IMR-90 (cell line): ENCODE measurements around the gene TMEM107. TPM values are rescaled to one million over a fixed set of nuclear protein-coding genes. Genes with fewer than 3 reads are reported as not detected.
"Not testable (repeated sequence)": the region's sequence is repeated elsewhere in the genome, so short reads cannot be mapped to it uniquely, and the experiment has no call there.

Source experiments
- ATAC-seq: fragments of 200-7000 bp; cut with Tn5 transposase; 2 replicates; pipeline ENCODE4 v1.9.1; 2020; ENCODE audit warnings: low read depth, mild to moderate bottlenecking, moderate library complexity
- BruUV-seq: library from RNA; stranded (reverse); fragments of 400-500 nt; replicated peaks from 2 replicates; lab custom pipeline; 2021; lab: Mats Ljungman, UMichigan
- CTCF ChIA-PET: fragments of 300-600 bp; formaldehyde crosslinking; extraction: SDS; loops from one replicate; lab custom pipeline; 2021; ENCODE audit warnings: antibody characterized with exemption; lab: Yijun Ruan, JAX
- POLR2A ChIA-PET: fragments of 300-600 bp; sonication (Branson Sonifier 250); formaldehyde crosslinking; loops from one replicate; lab custom pipeline; 2022; ENCODE audit warnings: antibody characterized with exemption; ENCODE audit not compliant: unreplicated experiment; lab: Charles Lee
- DNase-seq: peaks from one replicate; pipeline ENCODE4 v3.0.0; 2013
- H2AFZ ChIP-seq: replicated peaks from 2 replicates; pipeline ENCODE3; 2013; ENCODE audit warnings: low read length, mild to moderate bottlenecking; ENCODE audit not compliant: poor library complexity
- H2AK5ac ChIP-seq: 2 replicates; pipeline ENCODE4 v1.6.1; 2013; ENCODE audit warnings: low read depth, low read length, inconsistent platforms
- H2AK9ac ChIP-seq: replicated peaks from 2 replicates; pipeline ENCODE3; 2013; ENCODE audit warnings: mild to moderate bottlenecking, low read depth, low read length, moderate library complexity; ENCODE audit not compliant: poor library complexity
- H2BK120ac ChIP-seq: 2 replicates; pipeline ENCODE4 v1.6.1; 2013; ENCODE audit warnings: low read depth, low read length, inconsistent platforms
- H2BK15ac ChIP-seq: 3 replicates; pipeline ENCODE4 v1.6.1; 2013; ENCODE audit warnings: low read depth, low read length, inconsistent platforms
- H2BK20ac ChIP-seq: 2 replicates; pipeline ENCODE4 v1.6.1; 2013; ENCODE audit warnings: low read depth, mild to moderate bottlenecking, inconsistent platforms, low read length, moderate library complexity
- H2BK5ac ChIP-seq: 2 replicates; pipeline ENCODE4 v1.6.1; 2013; ENCODE audit warnings: mild to moderate bottlenecking, low read depth, low read length, inconsistent platforms; ENCODE audit not compliant: poor library complexity, severe bottlenecking
- H3K14ac ChIP-seq: replicated peaks from 2 replicates; pipeline ENCODE4 v1.6.1; 2013; ENCODE audit warnings: low read depth, low read length, inconsistent platforms
- H3K18ac ChIP-seq: 2 replicates; pipeline ENCODE4 v1.6.1; 2013; ENCODE audit warnings: low read depth, low read length, control low read depth
- H3K23ac ChIP-seq: 2 replicates; pipeline ENCODE4 v1.6.1; 2013; ENCODE audit warnings: low read depth, low read length, inconsistent platforms
- H3K27ac ChIP-seq: 2 replicates; pipeline ENCODE4 v1.5.1; 2013; ENCODE audit warnings: mild to moderate bottlenecking, control low read depth, low read length; ENCODE audit not compliant: insufficient read depth
- H3K27me3 ChIP-seq: 2 replicates; pipeline ENCODE4 v1.6.1; 2013; ENCODE audit warnings: low read length; ENCODE audit not compliant: control insufficient read depth, insufficient read depth
- H3K36me3 ChIP-seq: 2 replicates; pipeline ENCODE4 v1.6.1; 2013; ENCODE audit warnings: low read length, mixed read lengths; ENCODE audit not compliant: control insufficient read depth, insufficient read depth
- H3K4ac ChIP-seq: 2 replicates; pipeline ENCODE4 v1.6.1; 2013; ENCODE audit warnings: low read depth, low read length, inconsistent platforms
- H3K4me1 ChIP-seq: 2 replicates; pipeline ENCODE4 v1.6.1; 2013; ENCODE audit warnings: low read length, mixed read lengths; ENCODE audit not compliant: control insufficient read depth, insufficient read depth
- H3K4me2 ChIP-seq: 2 replicates; pipeline ENCODE4 v1.6.1; 2013; ENCODE audit warnings: low read depth, mild to moderate bottlenecking, control low read depth, low read length, moderate library complexity
- H3K4me3 ChIP-seq: 2 replicates; pipeline ENCODE4 v1.5.1; 2013; ENCODE audit warnings: low read depth, mild to moderate bottlenecking, control low read depth, low read length, moderate library complexity; ENCODE audit not compliant: insufficient read depth
- H3K56ac ChIP-seq: 2 replicates; pipeline ENCODE4 v1.6.1; 2013; ENCODE audit warnings: low read length, inconsistent platforms; ENCODE audit not compliant: insufficient read depth; ENCODE audit errors: extremely low read depth
- H3K79me1 ChIP-seq, 2 experiments: 2 replicates each; pipeline ENCODE4 v1.6.1; 2013; ENCODE audit warnings: low read length in 2 of 2, inconsistent platforms in 1 of 2, low read depth in 1 of 2
- H3K9ac ChIP-seq: 2 replicates; pipeline ENCODE4 v1.6.1; 2013; ENCODE audit warnings: low read depth, low read length, control low read depth
- H3K9me1 ChIP-seq: 2 replicates; pipeline ENCODE4 v1.6.1; 2013; ENCODE audit warnings: low read length, inconsistent platforms; ENCODE audit not compliant: insufficient read depth
- H3K9me3 ChIP-seq: 2 replicates; pipeline ENCODE4 v1.6.1; 2013; ENCODE audit warnings: low read length; ENCODE audit not compliant: control insufficient read depth, insufficient read depth
- H4K20me1 ChIP-seq: 2 replicates; pipeline ENCODE4 v1.6.1; 2013; ENCODE audit warnings: low read length, inconsistent platforms; ENCODE audit not compliant: insufficient read depth
- H4K5ac ChIP-seq: 2 replicates; pipeline ENCODE4 v1.6.1; 2013; ENCODE audit warnings: mild to moderate bottlenecking, low read depth, low read length, control low read depth
- H4K8ac ChIP-seq, 2 experiments: 2 replicates each; pipeline ENCODE4 v1.6.1; 2013; ENCODE audit warnings: low read depth in 2 of 2, low read length in 2 of 2, control low read depth in 1 of 2, inconsistent platforms in 1 of 2
- H4K91ac ChIP-seq: 2 replicates; pipeline ENCODE4 v1.6.1; 2013; ENCODE audit warnings: low read depth, low read length, inconsistent platforms; ENCODE audit not compliant: insufficient read depth
- WGBS, 2 experiments: methylation state at CpG; one replicate each; pipeline versions ENCODE4 v1.1.5 to v1.1.7; 2013; ENCODE audit warnings: missing lambda C conversion rate in 2 of 2; ENCODE audit not compliant: insufficient read length in 1 of 2; ENCODE audit errors: extremely low coverage in 2 of 2; 5-methylcytosine and 5-hydroxymethylcytosine counted together
- dilution Hi-C: fragments of 300-500 bp; cut with HindIII; formaldehyde crosslinking; loops from one replicate; pipeline ENCODE4 v1.14.3; 2018; ENCODE audit warnings: low sequenced_read_pairs; ENCODE audit not compliant: unreplicated experiment
- in situ Hi-C: fragments of 300-500 bp; cut with MboI; formaldehyde crosslinking; loops from 3 replicates; pipeline ENCODE4 v1.14.3; 2019; ENCODE audit warnings: low sequenced_read_pairs, inconsistent platforms, mixed read lengths
- intact Hi-C: fragments of 100-400 bp; cut with micrococcal nuclease; formaldehyde crosslinking; loops from 2 replicates; pipeline ENCODE4 v1.10.0; 2022
- polyA plus RNA-seq, 3 experiments: library from polyadenylated mRNA; depleted of rRNA; stranded (reverse); fragments of >200 nt; gene quantifications; 2 replicates each; pipeline ENCODE4 v1.2.3, GENCODE V29; 2012; ENCODE audit warnings: low replicate concordance in 1 of 3
- total RNA-seq: library from RNA; depleted of rRNA; stranded (reverse); fragments of >200 nt; gene quantifications from 2 replicates; pipeline ENCODE4 v1.2.3, GENCODE V29; 2012

Gene TMEM107
- total and polyA plus RNA-seq, 2 of the 4 experiments (the other 2 are of a cell fraction) = 12.9 to 14.3 TPM

DNA sequence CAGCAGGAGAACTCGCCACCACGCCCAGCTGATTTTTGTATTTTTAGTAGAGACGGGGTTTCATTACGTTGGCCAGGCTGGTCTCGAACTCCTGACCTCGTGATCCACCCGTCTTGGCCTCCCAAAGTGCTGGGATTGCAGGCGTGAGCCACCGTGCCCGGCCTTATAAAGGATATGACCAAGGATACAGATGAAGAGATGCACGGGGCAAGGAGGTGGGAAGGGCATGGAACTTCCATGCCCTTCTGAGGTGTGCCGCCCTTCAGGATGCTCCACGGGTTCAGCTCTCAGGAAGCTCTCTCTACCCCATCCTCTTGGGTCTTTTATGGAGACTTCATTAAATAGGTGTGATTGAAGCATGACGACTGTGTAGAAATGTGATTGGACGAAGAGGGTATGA, 37.8 kb upstream of the TMEM107 start:
- H2AFZ ChIP-seq, in situ Hi-C loops, H4K5ac ChIP-seq, H3K18ac ChIP-seq, H3K27me3 ChIP-seq, H3K23ac ChIP-seq, H2BK15ac ChIP-seq, H2AK5ac ChIP-seq, H3K79me1 ChIP-seq, H3K4me2 ChIP-seq, intact Hi-C loops, DNase-seq, H3K9me1 ChIP-seq, H2BK5ac ChIP-seq, H3K9me3 ChIP-seq, H3K14ac ChIP-seq, H4K8ac ChIP-seq, BruUV-seq, POLR2A ChIA-PET, H3K27ac ChIP-seq, ATAC-seq, H3K4me3 ChIP-seq, H3K36me3 ChIP-seq, H4K91ac ChIP-seq, H2BK120ac ChIP-seq, CTCF ChIA-PET, dilution Hi-C loops, H2BK20ac ChIP-seq, H3K4me1 ChIP-seq, H3K56ac ChIP-seq, H4K20me1 ChIP-seq, H3K9ac ChIP-seq, H3K4ac ChIP-seq: not testable (repeated sequence)
- H2AK9ac ChIP-seq = peak overlapping the region; percentile 65
- no CpG with 5 or more reads among the region's 15 CpGs for WGBS, 2 experiments
